GM19463 (cell line): ENCODE results near the gene CEP170B.
"Not testable (repeated sequence)": the region's sequence is repeated elsewhere in the genome, so short reads cannot be mapped to it uniquely, and the experiment has no call there.

Experiments used
- ATAC-seq: cut with Tn5 transposase; IDR thresholded peaks from one replicate; pipeline ENCODE4 v1.9.1; 2021; ENCODE audit warnings: mild to moderate bottlenecking, moderate library complexity; ENCODE audit not compliant: unreplicated experiment

CEP170B gene

DNA sequence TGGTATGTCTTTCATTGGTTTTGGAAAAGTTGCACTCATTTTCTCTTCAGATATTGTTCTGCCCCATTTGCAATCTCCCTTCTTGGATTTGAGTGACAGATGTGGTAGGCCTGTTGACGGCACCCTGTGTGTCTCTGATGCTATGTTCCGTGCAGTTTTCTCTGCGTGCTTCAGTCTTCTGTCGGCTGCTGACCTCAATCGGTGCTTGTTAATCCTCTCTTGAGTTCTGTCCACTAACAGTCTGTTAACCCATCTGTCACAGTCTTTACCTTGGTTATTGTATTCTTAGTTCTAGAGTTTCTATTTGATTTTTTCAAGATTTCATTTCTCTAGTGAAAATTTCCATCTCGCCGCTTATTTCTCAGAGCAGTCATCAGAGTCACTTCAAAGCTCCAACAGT lies 38.9 kb downstream of the CEP170B start:
- no peak for ATAC-seq

DNA sequence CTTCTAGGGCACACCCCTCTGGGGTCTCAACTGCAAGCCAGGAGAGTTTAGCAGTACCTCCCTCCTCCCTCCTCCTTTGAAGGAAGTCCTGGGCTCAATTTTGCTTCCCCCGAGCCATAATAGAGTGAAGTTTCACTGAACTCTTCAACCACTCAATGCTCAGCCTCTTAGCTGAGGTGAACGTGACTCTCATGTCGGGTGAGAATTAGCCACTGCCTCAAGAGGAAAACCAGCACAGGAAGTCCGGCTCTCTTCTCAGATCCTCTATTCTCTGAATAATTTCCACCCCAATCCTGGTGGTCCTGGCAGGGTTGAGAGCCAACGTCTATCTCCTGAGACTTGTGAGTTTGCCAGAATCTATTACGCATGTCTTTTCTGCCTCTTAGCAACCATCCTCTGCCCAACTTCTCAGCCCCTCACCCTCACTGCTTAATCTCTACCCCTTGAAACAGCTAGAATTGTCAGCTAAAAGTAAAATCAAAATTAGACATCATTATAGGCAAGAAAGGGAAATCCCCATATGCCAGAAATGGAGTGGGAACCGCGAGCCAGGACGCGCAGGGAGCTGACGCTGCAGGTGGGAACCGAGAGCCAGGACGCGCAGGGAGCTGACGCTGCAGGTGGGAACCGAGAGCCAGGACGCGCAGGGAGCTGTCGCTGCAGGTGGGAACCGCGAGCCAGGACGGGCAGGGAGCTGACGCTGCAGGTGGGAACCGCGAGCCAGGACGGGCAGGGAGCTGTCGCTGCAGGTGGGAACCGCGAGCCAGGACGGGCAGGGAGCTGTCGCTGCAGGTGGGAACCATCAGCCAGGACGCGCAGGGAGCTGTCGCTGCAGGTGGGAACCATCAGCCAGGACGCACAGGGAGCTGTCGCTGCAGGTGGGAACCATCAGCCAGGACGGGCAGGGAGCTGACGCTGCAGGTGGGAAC lies 39.8 kb downstream of the CEP170B start:
- not testable (repeated sequence) for ATAC-seq

DNA sequence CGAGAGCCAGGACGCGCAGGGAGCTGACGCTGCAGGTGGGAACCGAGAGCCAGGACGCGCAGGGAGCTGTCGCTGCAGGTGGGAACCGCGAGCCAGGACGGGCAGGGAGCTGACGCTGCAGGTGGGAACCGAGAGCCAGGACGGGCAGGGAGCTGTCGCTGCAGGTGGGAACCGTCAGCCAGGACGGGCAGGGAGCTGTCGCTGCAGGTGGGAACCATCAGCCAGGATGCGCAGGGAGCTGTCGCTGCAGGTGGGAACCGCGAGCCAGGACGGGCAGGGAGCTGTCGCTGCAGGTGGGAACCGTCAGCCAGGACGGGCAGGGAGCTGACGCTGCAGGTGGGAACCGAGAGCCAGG lies 40.5 kb downstream of the CEP170B start:
- ATAC-seq: not testable (repeated sequence)

DNA sequence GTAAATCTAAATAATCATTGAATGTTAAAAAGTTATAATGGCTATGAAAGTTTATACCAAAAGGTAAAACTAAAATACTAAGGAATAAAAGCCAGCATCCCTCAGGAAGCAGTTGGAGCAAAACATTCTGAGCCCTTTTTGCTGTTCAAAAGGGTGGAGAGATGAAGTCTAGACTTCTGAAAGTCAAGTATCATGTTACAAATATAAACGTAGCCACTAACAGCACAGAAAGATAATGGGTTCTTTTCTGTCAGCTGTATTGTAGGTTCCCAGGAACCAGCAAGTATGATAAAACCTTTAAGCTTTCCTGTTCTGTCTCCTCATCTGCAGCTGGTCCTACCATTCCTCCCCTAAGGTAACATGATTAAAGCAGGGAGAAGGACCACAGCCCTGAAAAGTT lies 43.2 kb downstream of the CEP170B start:
- no peak for ATAC-seq

DNA sequence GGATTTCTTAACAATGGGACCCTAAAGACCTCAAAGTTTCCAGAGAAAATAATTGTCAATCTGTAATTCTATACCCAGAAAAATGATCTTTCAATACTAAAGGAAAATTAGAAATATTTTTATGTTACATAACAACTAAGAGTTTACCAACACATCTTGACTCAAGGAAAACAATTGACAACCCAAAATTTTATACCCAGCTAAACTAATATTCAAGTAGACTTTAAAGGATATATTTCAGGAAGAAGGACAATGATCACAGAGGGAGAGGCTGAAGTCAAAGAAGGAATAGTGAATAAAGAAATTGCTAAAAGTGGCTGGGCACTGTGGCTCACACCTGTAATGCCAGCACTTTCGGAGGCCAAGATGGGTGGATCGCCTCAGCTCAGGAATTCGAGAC lies 47.0 kb downstream of the CEP170B start:
- no peak for ATAC-seq

DNA sequence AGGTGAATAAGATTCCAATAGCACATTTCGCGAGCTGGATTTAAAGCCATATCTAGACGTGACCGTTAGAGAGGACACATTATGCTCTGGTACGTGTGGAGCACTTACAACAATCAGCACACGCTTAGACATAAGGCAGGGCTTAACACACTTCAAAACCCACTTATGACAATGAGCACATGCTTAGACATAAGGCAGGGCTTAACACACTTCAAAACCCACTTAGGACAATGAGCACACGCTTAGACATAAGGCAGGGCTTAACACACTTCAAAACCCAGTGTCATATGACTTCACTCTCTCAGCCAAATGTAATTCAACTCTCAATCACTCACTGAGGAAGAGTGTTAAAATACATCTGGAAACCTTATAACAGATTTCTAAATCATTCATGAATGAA lies 48.4 kb downstream of the CEP170B start:
- no peak for ATAC-seq

DNA sequence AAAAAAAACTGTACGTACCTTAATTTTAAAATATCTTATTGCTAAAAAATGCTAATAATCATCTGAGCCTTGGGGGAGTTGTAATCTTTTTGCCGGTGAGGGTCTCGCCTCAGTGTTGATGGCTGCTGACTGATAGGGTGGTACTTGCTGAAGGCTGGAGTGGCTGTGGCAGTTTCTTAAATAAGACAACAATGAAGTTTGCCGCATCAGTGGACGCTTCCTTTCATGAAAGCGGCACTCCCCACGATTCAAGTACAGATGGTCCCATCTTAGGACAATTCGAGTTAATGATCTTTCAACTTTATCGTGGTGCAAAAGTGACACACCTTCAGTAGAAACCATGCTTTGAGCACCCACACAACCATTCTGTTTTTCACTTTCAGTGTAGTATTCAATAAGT lies 52.0 kb downstream of the CEP170B start:
- ATAC-seq: no peak

DNA sequence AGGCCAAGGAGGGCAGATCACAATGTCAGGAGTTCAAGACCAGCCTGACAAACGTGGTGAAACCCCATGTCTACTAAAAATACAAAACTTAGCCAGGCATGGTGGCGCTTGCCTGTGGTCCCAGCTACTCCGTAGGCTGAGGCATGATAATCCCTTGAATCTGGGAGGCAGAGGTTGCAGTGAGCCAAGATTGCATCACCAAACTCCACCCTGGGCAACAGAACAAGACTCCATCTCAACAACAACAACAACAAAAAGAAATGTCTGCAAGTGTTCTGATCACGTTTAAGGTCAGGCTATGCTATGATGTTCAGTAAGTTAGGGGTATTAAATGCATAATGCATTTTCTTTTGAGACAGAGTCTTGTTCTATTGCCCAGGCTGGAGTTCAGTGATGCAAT lies 52.9 kb downstream of the CEP170B start:
- ATAC-seq: no peak

DNA sequence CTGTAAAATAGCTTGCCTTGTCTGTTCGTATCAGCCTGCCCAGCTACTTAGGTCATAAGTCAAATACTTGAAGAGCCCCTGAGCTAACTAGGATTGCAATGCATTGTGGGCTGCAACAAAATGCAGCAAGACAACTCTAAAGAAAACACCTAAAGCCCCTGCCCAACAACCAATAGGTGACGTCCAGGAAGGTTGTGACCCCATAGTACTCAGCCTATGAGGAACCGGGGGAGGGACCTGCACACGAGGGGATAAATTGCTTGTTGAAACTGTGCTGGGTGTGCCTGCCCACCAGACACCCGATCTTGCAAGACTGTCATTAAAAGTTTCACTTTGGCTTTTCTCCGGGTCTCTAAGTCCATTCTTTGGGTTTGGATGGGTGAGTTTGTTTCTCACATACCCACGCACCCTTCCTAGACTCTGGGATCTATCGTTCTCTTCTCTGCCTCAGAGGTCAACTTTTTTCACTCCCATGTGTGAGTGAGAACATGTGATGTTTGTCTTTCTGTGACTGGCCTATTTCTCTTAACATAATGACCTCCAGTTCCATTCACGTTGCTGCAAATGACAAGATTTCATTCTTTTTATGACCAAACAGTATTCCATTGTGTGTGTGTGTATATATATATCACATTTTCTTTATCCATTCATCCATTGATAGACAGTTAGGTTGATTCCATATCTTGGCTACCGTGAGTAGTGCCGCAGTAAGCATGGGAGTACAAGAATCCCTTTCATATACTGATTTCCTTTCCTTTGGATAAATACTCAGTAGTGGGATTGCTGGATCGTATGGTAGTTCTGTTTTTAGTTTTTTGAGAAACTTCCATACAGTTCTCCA lies 54.3 kb downstream of the CEP170B start:
- ATAC-seq: not testable (repeated sequence)

DNA sequence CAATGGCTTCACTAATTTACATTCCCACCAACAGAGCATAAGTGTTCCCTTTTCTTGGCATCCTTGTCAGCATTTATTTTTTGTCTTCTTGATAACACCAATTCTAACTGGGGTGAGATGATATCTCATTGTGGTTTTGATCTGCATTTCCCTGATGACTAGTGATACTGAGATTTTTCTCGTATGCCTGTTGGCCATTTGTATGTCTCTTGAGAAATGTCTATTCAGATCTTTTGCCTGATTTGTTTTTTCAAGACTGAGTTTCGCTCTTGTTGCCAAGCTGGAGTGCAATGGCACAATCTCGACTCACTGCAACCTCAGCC lies 54.9 kb downstream of the CEP170B start:
- no peak for ATAC-seq

DNA sequence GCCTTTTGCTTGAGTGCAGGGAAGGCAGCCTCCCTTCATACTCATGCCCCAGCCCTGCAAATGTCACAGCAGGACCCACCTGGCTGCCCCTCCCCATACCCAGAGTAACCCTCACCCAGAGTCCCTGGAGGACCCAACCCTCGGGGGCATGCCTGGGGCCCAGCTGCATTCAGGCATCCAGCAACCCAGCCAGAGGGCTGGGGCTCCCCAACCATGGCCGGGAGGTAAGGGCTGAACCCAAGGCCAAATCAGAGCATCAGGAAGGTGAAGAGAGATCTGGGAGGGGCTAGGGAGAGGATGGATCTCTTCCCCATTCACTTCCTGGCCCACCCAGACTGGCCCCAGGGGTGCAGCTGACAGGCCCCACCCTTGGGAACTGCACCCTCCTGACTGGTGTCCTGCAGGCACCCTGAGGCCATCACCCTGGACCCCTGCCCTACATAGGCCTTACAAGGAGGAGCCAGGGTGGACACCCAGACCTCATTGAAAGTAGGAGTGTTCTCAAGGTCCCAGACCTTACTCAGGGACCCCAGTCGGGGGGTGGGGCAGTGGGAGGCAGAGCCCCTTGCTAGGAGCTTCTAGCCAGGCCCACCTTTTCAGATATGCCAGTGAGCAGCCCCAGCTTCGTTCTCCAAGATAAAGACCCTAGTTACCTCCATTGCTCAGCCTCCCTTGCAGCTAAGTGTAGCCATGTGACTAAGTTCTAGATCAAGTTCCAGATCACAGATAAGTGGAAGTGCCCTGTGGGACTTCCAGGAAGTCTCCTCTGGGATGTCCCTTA lies 58.8 kb downstream of the CEP170B start:
- ATAC-seq: no peak

DNA sequence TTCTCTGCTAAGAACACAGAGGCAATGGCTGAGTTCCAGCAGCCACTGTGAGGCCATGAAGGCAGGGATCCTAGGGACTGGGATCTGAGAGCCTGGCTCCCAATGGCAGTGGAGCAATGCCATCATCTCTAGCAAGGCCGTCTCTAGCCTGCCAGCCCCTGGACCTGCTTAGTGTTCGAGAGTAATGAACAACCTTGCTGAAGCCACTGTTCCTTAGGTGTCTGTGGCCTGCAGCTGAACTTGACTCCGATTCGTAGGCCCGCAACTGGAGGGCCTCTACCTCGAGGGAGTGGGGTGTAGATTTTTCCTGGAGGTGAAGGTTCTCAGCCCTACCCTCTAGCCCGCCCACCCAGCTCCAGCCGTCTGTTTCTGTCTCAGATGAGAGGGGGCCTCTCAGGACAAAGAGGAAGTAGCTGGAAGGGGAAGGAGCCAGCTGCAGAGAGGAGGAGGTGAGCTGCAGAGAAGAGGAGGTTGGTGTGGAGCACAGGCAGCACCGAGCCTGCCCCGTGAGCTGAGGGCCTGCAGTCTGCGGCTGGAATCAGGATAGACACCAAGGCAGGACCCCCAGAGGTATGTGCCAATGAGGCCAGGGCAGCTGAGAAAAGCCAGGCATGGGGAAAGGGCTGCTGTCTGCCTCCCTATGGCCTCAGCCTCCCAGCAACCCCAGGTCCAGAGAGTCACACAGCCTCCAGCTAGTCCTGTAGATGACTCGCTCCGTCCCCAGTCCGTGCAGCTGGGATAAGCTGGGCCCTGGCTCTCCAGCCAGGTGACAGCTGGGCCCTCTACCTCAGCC lies 59.5 kb downstream of the CEP170B start, which contains the start of gene PLD4:
Gene PLD4, plus strand, starts transcription at position 459 of the 793 bp plus-strand sequence. CDS start 2,262 bp downstream, outside the sequence.
- ATAC-seq: no peak

DNA sequence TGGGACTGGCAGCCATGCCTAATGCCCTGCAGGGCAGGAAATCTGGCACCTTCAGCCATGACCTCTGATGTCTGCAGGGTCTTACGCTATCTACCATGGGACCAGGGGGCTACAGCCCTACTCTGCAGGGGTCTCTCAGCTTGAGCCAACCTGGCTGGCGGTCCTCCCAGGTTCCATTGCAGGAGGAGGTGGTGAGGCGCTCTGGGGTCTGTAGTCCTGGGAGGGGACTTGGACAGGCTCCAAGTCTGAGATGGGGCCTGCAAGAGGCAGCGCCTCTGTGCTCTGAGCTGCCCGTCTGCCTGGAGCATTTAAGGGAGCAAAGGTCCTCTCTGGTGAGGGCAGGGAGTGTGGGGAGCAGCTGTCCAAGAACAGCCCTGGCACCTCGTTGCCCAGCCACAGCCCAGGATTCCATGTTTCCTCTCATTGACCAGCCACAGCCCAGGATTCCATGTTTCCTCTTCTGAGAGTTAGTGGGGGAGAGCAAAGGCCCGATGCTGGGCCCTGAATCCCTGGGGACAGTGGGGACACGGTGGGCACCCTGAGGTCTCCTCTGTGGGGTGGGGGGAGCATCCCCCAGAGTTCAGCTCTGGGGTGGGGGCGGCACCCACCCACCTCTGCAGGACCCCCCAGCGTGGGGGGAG lies 60.3 kb downstream of the CEP170B start:
- no peak for ATAC-seq

DNA sequence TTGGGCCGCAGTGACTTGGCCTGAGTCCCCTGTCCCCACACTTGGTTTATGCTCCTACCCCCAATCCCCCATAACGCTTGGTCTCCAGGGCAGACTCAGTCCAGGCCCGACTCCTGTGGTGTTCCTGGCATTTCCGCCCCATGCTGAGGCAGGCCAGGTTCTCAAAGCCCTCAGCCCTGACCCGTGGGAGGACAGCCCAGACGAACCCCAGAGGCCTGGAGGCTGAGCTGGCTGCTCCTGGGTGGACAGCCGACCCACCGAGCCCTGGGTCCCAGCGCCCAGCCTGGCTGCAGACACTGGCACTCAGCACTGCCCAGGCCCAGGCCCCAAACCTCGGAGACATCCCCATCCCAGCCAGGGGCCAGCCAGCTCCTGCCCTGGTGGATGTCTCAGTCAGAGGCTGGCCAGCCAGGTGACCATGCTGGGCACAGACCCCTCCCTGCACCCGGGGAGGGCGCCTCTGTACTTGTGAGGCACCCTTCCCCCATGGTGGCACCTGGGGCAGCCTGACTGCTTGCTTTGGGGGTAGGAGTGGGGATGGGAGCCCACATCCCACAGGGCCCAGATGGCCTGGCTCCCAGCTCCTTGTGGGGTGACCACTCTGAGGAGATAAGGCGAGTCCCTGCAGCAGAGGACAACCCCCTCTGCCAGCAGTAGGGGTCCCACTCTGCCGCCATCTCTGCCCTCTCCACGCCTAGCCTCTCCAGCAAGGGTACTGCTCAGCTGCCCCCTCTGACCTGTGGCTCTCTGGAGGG lies 61.0 kb downstream of the CEP170B start:
- ATAC-seq: no peak

DNA sequence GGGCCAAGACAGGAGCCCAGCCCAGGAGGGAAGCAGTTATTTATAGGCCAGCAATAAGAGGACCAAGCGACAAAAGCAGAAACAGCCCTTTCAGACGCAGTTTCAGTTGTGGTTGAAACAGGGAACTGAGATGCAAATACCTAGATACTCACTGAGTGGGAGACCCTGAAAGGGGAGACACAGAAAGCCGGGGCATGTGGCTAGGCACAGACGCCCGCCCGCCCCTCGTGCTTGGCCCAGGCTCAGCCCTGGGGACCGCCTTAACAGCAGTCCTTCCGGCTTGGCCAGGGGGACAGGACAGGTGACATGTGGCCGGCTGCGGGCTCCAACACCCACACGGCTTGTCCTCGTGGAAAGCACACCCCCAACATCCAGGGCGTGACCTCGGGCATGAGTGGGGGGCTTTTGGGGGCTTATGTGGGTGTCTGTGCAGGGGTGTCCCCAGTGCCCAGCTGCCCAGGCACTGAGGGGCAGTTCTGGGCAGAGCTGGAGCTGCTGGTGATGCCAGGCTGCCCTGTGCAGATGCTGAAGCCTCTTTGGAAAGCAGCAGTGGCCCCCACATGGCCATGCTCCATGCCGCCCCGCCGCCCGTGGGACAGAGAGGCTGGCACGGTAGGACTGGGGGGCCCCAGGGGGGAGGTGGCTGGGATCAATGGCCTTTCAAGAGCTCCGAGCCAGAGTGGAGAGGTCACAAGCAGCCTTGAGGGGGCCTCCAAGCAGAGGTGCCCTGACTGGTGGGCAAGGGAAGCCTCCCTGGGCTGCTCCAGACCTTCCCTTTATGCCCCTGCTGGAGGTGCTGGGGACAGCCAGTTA lies 61.8 kb downstream of the CEP170B start:
- ATAC-seq: peak; percentile 91

DNA sequence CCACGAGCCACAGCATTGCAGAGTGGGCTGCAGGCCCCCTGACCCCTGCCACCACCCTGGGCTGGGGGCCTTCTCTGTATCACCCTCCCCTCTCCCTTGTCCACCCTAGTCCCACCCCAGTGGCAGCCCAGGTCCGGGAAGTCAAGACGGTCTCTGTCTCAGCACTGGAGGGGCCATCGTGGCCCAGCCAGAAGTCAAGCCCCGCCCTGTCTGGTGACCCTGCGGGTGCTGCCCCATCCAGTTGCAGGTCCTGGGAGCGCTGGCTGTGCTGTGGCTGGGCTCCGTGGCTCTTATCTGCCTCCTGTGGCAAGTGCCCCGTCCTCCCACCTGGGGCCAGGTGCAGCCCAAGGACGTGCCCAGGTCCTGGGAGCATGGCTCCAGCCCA lies 62.4 kb downstream of the CEP170B start:
- no peak for ATAC-seq

DNA sequence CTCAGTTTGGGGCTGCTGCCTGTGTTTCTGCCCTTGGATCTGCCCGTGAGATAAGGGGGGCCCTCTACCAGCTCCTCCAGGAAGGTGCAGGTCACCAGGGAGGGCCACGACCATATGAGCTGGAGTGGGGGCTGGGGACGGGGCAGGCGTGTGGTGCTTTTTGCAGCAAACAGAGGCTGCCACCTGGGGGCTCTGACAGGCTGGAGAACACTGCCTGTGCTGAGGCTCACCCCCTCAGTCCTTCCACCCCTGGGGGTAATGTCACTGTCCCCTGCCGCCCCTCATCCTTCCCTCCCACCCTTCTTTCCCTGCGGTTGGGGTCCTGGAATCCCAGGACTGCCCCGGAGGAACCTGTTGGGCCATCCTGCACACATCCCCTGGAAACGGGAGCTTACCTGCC lies 62.8 kb downstream of the CEP170B start:
- no peak for ATAC-seq

DNA sequence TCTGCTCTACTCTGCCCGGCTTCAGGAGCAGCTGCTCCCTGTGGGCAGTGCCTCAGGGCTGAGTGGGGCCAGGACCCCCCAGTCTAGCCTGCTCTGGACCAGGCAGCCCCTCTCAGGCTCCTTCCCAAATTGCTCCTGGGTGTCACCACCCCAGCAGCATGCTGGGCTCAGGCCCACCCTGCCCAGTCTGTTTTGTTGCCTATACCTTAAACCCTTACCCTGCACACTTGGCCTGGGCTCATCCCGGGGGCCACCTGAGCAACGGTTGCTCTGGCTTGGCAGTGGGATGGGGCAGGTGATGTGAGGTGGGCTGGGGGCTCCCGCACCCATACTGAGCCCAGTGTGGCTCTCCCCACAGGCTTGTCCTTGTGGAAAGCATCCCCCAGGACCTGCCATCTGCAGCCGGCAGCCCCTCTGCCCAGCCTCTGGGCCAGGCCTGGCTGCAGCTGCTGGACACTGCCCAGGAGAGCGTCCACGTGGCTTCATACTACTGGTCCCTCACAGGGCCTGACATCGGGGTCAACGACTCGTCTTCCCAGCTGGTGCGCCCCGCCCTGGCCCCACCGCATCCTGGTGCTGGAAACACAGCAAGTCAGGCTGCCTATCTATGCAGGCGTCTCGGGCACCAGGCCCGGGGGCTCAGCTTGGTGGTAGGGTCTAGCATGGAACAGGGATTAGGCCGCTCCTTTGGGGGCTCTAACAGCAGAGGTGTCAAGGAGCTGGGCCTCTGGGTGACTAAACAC lies 63.5 kb downstream of the CEP170B start:
- ATAC-seq: no peak
